GM19238 (cell line): ENCODE results near the gene TGM1.

Experiments
- DNase-seq: peaks from one replicate; pipeline ENCODE4 v3.0.0; 2011; ENCODE audit warnings: low spot score; ENCODE audit not compliant: insufficient read length

TGM1 gene

GRCh38 chr14:24262821-24263733, at the start of gene TGM1:
Gene TGM1 (minus strand): TSS chr14:24263177. CDS start chr14:24262352, 825 bp downstream.
- no peak for DNase-seq

- no peak for DNase-seq
These were observed 49.0 kb upstream of the TGM1 start for GRCh38 chr14:24311837-24312615.

- DNase-seq, result peak; percentile 70
These were observed 47.9 kb upstream of the TGM1 start, which contains the start of gene LTB4R for GRCh38 chr14:24310646-24311604. Gene LTB4R (plus strand): TSS chr14:24311502. CDS start chr14:24315652, 4,150 bp downstream.

DNA sequence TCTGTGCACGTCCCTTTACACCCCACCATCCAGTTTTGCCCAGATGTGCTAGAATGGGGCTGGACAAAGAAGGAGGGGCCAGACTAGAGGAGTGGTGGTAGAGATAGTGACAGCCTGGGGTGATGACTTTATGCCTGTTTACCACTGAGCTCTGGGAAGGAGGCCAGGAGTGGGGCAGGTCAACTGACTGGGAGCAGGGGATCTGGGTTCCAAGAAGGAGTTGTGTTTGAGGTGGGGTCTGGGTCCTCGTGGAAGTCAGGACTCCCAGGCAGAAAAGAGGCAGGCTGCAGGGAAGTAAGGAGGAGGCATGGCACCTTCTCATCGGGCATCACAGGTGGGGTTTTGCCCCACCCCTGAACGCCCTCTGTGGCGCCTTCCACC, 47.3 kb upstream of the TGM1 start:
- no peak for DNase-seq

DNA sequence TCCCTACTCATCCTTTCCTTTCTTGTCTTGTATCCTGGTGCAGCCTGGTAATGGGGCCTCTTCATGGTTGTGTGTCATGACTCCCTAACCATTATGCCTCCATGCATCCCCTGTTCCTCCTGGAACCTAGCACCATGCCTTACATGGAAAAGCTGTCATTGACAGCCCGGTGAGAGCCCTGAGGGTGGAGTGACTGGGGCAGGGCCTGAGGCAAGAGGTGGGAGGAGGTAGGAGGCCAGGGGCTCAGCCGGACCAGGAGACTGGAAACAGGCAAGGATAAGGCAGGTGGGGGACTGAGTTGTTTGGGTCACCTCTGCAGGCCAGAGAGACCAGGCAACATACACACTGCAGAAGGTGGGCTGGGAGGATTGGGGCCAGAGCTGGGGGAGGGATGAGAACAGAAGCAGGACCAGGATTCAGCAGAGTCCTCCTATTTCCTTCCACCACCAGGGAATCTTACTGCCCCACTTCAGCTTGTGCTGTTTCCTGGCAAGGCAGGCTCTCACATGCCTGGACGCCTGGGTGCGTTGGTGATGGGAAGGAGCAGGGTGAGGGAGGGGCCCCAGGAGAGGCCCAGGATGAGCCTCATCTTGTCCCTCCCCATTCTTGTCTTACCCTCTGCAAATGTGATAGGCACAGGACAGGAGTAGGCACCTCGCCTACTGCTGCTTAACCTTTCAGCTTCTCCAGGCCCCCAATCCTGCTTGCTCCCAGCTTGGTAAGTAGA, 46.7 kb upstream of the TGM1 start, which contains the start of gene LTB4R2:
TSS of gene LTB4R2 (plus strand) at position 603 of the 727 bp plus-strand sequence. CDS start 525 bp downstream, outside the sequence.
- no peak for DNase-seq

GRCh38 chr14:24308342-24309124, 45.6 kb upstream of the TGM1 start:
- DNase-seq, result no peak

DNA sequence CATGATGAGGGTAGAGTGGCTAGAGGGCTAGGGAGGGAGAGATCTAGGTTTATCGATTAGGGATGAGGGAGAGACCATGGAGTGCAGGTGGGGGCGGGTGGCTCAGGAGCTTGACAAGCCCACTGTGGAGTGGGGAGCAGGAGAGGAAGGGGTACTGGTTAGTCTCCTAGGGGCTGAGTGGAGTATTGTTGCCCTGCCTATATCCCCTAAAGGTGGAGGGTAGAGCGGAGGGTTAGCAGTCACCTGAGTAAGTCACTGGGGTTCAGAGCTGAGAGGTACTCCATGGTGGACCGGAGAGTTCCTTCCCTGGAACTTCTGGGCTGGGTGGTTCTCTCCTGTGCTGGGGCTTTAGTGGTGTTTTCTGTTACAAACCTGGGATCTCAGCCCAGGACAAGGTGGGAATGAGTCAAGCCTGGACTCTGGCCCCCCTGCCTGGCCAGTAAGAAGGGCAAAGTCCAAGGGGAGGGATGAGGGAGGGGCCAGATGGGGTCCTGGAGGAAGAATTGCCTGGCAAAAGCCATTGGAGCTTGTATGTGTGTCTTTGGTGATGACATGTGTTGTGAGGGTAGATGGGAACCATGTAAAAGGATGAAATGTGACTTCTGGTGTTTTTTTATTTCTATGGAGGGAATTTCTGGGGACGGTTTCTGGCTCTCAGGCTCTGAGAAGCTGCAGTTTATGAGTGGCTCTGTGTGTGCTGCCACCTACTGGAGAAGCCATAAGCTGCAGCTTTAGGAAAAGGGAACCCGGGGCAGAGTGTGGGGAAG, 44.8 kb upstream of the TGM1 start, which contains the start of gene CIDEB:
TSS of gene CIDEB (minus strand) at position 403 of the 767 bp plus-strand sequence. CDS start at position 284, 119 bp downstream.
- DNase-seq, result peak; percentile 54

DNA sequence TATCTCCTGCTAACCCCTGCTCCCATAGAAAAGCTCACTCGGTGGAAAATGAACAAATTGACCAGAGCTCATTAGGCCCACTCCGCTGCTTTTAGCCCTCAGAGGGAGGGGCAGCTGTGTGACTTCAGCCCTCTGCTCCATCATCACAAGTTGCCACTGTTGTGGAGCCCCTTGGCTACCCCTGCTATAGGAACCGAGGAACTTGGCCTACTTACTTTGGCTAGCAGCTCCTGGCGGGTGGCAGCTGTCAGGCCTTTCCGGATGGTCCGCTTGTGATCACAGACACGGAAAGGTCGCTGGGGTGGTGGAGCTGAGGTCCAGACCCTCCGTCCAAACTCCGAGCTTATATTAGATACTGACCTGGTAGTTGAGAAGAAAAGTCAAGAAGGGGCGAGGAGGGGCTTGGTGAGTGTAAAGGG, 44.2 kb upstream of the TGM1 start:
- DNase-seq, result no peak

- no peak for DNase-seq
These were observed 41.0 kb upstream of the TGM1 start for GRCh38 chr14:24304019-24304387.

DNA sequence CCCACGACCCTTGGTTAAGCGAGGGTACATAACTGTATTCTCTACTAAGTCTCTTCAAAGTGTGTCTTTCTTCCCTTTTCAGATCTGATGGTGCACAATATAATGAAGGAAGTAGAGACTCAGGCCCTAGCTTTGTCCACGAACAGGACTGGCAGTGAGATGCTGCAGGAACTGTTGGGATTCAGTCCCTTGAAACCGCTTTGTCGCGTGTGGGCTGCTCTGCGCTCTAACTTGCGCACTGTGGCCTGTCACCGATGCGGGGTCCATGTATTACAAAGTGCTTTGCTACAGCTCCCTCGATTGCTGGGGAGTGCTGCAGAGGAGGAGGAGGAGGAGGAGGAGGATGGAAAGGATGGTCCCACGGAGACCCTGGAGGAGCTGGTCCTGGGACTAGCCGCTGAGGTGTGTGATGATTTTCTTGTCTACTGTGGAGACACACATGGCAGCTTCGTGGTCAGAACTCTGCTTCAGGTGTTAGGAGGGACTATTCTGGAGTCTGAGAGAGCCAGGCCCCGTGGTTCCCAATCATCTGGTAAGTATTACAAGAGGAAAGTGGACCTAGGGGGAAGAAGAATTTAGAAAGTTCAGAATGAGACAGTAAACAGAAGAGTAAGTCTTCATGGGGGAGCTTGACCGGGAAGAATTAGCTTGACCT, 37.5 kb upstream of the TGM1 start:
- DNase-seq, result no peak

DNA sequence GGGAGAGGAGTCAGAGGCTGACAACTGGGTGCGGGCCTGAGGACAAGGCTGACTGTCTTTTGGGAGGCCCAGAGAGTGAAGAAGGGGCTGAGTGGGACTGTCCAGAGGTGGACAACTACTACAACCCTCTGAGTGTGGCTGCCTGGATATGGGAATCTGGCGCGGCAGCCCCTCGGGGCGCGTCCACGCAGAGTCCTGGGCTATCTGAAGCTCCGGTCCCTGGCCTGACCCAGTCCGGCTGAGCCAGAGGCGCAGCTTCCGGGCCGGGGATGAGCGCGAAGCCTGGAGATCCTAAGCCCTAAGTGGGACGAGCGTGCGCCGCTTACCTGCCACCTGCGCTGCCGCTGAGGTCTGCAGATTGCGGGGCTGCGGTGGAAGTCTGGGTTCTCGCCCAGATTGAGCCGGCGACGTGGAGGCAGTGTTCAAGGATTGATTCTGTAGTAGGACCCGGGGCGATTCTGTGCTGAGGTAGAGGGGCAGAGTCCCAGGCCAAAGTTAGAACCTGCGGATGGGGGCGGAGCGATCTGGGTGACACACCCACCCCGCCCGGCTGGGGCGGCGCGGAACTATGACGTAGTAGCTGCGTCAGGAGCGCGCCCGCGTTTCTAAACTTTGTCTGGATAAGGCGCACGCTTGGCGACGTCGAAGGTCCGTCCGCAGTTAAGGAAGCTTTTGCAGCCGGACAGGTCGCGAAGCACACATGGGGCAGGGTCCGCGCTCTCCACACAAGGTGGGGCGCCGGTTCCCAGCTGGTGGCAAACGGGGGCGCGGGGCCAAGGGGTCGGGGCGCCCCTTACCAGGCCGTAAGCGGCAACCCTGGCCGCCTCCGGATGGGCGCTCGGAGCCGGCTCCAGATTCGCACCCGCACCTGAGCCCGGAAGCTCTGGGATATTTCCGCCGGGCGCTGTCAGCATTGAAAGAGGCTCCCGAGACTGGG, 36.5 kb upstream of the TGM1 start, which contains the start of the genes DHRS1 and NOP9:
TSS of gene DHRS1 (minus strand) at position 526 of the 937 bp plus-strand sequence. CDS start 674 bp downstream, outside the sequence.
TSS of gene NOP9 (plus strand) at position 596 of the 937 bp plus-strand sequence. CDS start at position 701, 105 bp downstream.
- DNase-seq, result peak; percentile 91

DNA sequence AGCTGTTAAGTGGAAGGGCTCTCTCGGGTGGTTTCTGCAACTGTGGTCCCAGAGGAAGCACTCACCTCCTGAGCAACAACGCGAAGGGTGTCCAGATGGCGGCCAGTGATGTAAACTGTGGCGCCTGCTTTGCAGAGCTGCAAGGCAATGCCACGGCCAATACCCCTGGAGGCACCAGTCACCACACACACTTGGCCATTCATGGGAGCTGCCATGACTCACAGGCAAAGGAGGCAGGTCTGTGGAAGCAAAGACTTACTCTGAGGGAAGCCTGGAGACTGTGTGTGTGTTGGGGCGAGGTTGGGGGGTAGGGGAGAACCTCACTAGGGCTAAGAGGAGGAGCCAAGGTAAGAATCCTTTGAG, 35.9 kb upstream of the TGM1 start:
- no peak for DNase-seq

DNA sequence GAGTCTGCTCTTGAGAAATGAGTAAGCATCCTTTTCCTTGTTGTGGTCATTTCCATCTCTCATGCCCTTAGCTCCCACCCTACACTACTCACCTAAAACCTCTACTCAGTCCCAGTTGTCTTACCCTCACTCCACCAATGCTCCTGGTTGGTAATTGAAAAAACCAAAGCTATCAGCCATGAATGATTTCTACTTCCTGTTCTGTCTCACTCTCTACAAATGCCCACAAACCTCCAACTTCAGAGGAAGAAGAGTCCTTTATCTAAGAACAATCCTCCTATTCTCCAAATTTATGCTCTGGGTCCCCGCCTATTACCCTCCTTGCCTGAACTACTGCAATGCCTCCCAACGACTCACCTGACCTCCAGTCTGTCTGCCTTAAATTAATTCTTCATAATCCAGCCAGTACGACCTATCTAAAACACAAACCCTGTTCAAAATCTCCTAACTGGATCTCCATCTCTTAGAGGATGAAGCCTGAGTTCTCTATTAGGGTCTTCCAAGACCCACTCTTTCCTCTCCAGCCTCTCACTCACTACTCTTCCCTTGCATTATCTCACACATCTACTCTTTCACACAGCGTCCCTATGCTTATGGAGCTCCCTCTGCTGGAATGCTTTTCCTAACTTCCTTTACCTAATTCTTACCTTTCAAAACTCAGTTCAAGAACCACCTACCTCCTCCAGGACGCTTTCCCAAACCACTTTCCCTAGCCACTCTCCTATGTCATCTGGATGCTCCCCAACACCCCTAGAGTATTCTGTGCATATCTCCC, 34.4 kb upstream of the TGM1 start:
- no peak for DNase-seq

GRCh38 chr14:24296341-24297157, 33.6 kb upstream of the TGM1 start:
- DNase-seq, result peak; percentile 72

DNA sequence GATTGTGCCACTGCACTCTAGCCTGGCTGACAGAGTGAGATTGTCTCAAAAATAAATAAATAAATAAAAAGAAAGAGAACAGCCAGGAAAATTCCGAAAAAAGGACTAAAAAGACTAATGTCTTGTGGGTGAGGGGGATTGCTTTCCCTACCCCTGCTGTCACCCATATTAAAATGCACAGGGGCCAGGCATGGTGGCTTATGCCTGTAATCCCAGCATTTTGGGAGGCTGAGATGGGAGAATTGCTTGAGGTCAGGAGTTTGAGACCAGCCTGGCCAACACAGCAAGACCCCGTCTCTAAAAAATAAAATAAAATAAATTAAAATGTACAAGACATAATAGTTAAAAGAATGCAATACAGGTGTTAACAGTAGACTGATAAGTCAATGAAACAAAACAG, 30.5 kb upstream of the TGM1 start:
- DNase-seq, result no peak
